ENCODE data around the gene PDE8A. TPM values are rescaled to one million over a fixed set of nuclear protein-coding genes. Genes with fewer than 3 reads are reported as not detected.

Gene PDE8A
- total and polyA plus RNA-seq, 10 of the 15 experiments (the other 5 are each of a cell fraction or from before 2014, with no cell fraction given): 6.7 to 69.2 (median 27.2) TPM

DNA sequence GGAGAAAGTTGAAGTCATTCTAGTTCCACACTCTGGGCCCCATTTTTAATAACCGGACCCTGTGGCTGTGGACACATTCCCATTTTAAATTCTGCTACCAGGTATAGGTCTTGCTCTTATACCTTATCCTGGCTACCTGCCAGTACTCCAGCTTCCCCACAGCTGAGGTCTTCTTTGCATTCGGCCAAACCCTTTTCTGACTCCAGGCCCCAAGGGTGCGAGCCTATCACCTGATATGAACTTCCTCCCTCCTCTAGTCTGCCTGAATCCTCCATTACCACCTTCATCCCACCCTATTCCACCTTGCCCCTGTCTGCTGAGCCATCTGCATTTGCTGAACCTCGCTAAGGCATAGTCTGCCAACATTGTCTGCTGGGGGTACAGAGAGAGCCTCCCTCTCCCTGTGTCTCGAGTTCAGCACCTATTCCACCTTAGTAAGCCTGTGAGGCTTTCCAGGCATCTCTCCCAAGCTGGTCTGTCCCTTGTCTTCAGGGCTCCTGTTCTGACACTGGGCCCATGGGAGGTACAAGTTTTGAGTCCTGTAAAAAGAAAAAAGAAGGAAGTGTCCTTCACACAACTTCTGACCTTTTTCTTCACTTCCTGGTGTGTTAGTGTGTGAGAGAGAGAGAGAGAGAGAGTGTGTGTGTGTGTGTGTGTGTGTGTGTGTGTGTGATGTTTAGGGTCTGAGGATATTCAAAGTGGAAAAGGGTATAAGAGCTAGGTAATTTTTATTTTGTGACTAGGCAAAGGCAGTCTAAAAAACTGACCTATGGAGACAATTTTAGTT is 27.0 kb downstream of the PDE8A start:
- BruUV-seq (replicated peaks): no TSS peak
- peak; percentile 17 to 38; a peak in 2 of 4 replicates for TF ChIP-seq IKZF2 (IDR thresholded peaks at IDR 0.05)
- TF ChIP-seq ETV6 (conservative IDR thresholded peaks at IDR 0.05 in 1 of 2, IDR thresholded peaks at IDR 0.05 in 1 of 2; ENCODE audit: borderline replicate concordance in 1 of 2, low read depth in 1 of 2): 0 out of 4 replicates have a peak, but pooled peaks of 1 of the 2 experiments have one; percentile 30
- TF ChIP-seq MEF2B (IDR thresholded peaks at IDR 0.05; ENCODE audit: partially characterized antibody, poor library complexity, severe bottlenecking): no peak
- TF ChIP-seq SPI1 (IDR thresholded peaks at IDR 0.05; ENCODE audit: borderline replicate concordance, insufficient read depth, low read depth, low read length): peak; percentile 49; the same call in 1 of the 2 replicates
- TF ChIP-seq, protein P1, sequence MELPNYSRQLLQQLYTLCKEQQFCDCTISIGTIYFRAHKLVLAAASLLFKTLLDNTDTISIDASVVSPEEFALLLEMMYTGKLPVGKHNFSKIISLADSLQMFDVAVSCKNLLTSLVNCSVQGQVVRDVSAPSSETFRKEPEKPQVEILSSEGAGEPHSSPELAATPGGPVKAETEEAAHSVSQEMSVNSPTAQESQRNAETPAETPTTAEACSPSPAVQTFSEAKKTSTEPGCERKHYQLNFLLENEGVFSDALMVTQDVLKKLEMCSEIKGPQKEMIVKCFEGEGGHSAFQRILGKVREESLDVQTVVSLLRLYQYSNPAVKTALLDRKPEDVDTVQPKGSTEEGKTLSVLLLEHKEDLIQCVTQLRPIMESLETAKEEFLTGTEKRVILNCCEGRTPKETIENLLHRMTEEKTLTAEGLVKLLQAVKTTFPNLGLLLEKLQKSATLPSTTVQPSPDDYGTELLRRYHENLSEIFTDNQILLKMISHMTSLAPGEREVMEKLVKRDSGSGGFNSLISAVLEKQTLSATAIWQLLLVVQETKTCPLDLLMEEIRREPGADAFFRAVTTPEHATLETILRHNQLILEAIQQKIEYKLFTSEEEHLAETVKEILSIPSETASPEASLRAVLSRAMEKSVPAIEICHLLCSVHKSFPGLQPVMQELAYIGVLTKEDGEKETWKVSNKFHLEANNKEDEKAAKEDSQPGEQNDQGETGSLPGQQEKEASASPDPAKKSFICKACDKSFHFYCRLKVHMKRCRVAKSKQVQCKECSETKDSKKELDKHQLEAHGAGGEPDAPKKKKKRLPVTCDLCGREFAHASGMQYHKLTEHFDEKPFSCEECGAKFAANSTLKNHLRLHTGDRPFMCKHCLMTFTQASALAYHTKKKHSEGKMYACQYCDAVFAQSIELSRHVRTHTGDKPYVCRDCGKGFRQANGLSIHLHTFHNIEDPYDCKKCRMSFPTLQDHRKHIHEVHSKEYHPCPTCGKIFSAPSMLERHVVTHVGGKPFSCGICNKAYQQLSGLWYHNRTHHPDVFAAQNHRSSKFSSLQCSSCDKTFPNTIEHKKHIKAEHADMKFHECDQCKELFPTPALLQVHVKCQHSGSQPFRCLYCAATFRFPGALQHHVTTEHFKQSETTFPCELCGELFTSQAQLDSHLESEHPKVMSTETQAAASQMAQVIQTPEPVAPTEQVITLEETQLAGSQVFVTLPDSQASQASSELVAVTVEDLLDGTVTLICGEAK (IDR thresholded peaks at IDR 0.05; ENCODE audit: borderline replicate concordance): no peak
- TF ChIP-seq TCF3 (IDR thresholded peaks at IDR 0.05; ENCODE audit: borderline replicate concordance, insufficient read depth, low read depth, low read length): no peak
- peak; percentile 62; the same call in 1 of the 2 replicates for TF ChIP-seq NBN (IDR thresholded peaks at IDR 0.05)
- 0 out of 2 replicates have a peak, but pooled peaks have one; percentile 7 for TF ChIP-seq CREM (IDR thresholded peaks at IDR 0.05; ENCODE audit: low read depth)
- no peak for TF ChIP-seq SMC3 (IDR thresholded peaks at IDR 0.05; ENCODE audit: borderline replicate concordance, low read length)
- Histone ChIP-seq H3K27ac (ENCODE audit: control insufficient read depth, insufficient read depth) (peak overlapping the region; percentile 63), H3K27me3 (replicated peaks in 1 of 2; ENCODE audit: control insufficient read depth in 2 of 2, insufficient read depth in 2 of 2, low read length in 1 of 2) (no peaks in the 10 kb centered on the region), H3K9me3 (replicated peaks; ENCODE audit: control insufficient read depth, insufficient read depth, low read length) (no peaks in the 10 kb centered on the region; the same call in 1 of the 3 replicates), H3K4me1 (ENCODE audit: control insufficient read depth, insufficient read depth, low read length) (peaks cover 41% of the 10 kb centered on the region), H3K4me2 (ENCODE audit: control insufficient read depth, insufficient read depth) (peak overlapping the region; percentile 52), H4K20me1 (ENCODE audit: control insufficient read depth, insufficient read depth) (no peaks in the 10 kb centered on the region), H3K9ac (ENCODE audit: control insufficient read depth, insufficient read depth, low read length) (no peak overlapping the region), H2AFZ (ENCODE audit: control insufficient read depth, low read depth, low read length) (no peak overlapping the region), H3K79me2 (ENCODE audit: control insufficient read depth, insufficient read depth, low read length) (peaks cover 60% of the 10 kb centered on the region), H3K36me3 (ENCODE audit: control insufficient read depth in 2 of 2, insufficient read depth in 2 of 2, low read length in 1 of 2) (no peaks in the 10 kb centered on the region; a peak in 1 of 4 replicates), H3K4me3 (0 out of 2 replicates have a peak overlapping the region, but pooled peaks have one; percentile 21)
- peak; percentile 35 for FAIRE-seq
- WGBS (ENCODE audit: insufficient coverage, insufficient replicate concordance, low lambda C conversion rate, missing lambda C conversion rate): 80% methylated on average over 5 of the region's 5 CpGs
- DNase-seq (ENCODE audit: low read depth, low spot score): no peak
- SMC1A ChIA-PET (ENCODE audit: uncharacterized antibody, unreplicated experiment): interaction anchor here (0.8 to 4.6 kb wide), 12 partner anchors 14 to 59 kb away, joined by 3 to 27 read pairs (median 10); partner anchors contain the start of gene PDE8A
- POLR2A ChIA-PET: interaction anchor here (1.3 to 6.1 kb wide), 4 partner anchors 12 to 21 kb away, joined by 3 to 39 read pairs (median 23); no protein-coding TSS in a partner anchor
- peak; percentile 6; the same call in 2 of the 3 replicates for ATAC-seq
- CTCF ChIA-PET: interaction anchor here (0.5 to 1.9 kb wide), 6 partner anchors 9 to 421 kb away, joined by 3 to 6 read pairs (median 4); no protein-coding TSS in a partner anchor
- in situ Hi-C loops (cut with MboI): no loop called here
- RAD21 ChIA-PET (ENCODE audit: unreplicated experiment): interaction anchor here (0.5 to 3.7 kb wide), 3 partner anchors 15 to 372 kb away, joined by 3 to 21 read pairs (median 18); no protein-coding TSS in a partner anchor
- intact Hi-C loops (cut with micrococcal nuclease; ENCODE audit: unreplicated experiment): no loop called here
